Measurements from ENCODE around the gene HNRNPLL. TPM values are rescaled to one million over a fixed set of nuclear protein-coding genes. Genes with fewer than 3 reads are reported as not detected.

The HNRNPLL gene
- total RNA-seq, 2 experiments from 2014 or later = 7.6 to 47.9 TPM

DNA sequence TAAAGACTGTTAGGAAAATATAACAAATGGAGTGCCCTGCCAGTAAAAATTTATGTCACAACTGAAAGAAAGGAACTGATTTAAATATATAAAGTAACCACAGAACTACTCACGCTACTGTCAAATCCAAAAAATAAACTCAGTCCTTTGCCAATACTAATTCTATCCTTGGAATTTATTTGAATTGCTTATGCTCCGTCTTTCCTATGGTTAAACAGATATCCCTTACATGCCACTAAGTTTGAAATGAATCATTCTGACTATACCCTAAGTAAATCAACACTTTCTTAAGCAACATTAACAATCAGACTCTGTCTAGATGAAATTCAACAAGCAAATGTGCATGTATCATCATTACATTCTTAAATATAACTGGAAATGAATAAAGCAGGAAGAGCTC, 9.8 kb downstream of the HNRNPLL start:
- H3K36me3 ChIP-seq (ENCODE audit: insufficient read depth, low read length) = no peaks in the 10 kb centered on the region; the same call in 1 of the 2 replicates
- TF ChIP-seq, protein P1, sequence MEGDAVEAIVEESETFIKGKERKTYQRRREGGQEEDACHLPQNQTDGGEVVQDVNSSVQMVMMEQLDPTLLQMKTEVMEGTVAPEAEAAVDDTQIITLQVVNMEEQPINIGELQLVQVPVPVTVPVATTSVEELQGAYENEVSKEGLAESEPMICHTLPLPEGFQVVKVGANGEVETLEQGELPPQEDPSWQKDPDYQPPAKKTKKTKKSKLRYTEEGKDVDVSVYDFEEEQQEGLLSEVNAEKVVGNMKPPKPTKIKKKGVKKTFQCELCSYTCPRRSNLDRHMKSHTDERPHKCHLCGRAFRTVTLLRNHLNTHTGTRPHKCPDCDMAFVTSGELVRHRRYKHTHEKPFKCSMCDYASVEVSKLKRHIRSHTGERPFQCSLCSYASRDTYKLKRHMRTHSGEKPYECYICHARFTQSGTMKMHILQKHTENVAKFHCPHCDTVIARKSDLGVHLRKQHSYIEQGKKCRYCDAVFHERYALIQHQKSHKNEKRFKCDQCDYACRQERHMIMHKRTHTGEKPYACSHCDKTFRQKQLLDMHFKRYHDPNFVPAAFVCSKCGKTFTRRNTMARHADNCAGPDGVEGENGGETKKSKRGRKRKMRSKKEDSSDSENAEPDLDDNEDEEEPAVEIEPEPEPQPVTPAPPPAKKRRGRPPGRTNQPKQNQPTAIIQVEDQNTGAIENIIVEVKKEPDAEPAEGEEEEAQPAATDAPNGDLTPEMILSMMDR (conservative IDR thresholded peaks at IDR 0.05; ENCODE audit: low read length) = no peak
- TF ChIP-seq EZH2phosphoT487 (IDR thresholded peaks at IDR 0.05; ENCODE audit: borderline replicate concordance, low read depth, low read length) = no peak
- H3K9me3 ChIP-seq (ENCODE audit: low read length) = no peaks in the 10 kb centered on the region
- peaks cover 13% of the 10 kb centered on the region; the same call in 1 of the 2 replicates for H3K79me2 ChIP-seq (ENCODE audit: insufficient read depth, low read depth, low read length)
- no peak overlapping the region for H3K4me3 ChIP-seq (ENCODE audit: low read depth, low read length, poor library complexity, severe bottlenecking)
- peaks cover 22% of the 10 kb centered on the region for H3K4me1 ChIP-seq (ENCODE audit: insufficient read depth, low read length, poor library complexity, severe bottlenecking)
- H3K4me2 ChIP-seq (ENCODE audit: low read length) = no peak overlapping the region
- H3K9me2 ChIP-seq (ENCODE audit: insufficient read depth, low read length) = no peaks in the 10 kb centered on the region
- no TSS peak for BruUV-seq (replicated peaks)
- no peak overlapping the region for H3K27ac ChIP-seq (ENCODE audit: low read depth, low read length, poor library complexity, severe bottlenecking)
- no peak for DNase-seq (ENCODE audit: low spot score)
- H2AFZ ChIP-seq (ENCODE audit: low read length) = no peak overlapping the region
- POLR2A ChIA-PET = interaction anchor here (1.0 to 1.3 kb wide), 2 partner anchors 11 to 259 kb away, joined by 3 to 7 read pairs; no protein-coding TSS in a partner anchor
- CTCF ChIA-PET (ENCODE audit: unreplicated experiment) = no interaction called here
- intact Hi-C loops (cut with micrococcal nuclease; ENCODE audit: unreplicated experiment) = no loop called here
- H4K20me1 ChIP-seq (ENCODE audit: insufficient read depth, low read length) = no peaks in the 10 kb centered on the region

DNA sequence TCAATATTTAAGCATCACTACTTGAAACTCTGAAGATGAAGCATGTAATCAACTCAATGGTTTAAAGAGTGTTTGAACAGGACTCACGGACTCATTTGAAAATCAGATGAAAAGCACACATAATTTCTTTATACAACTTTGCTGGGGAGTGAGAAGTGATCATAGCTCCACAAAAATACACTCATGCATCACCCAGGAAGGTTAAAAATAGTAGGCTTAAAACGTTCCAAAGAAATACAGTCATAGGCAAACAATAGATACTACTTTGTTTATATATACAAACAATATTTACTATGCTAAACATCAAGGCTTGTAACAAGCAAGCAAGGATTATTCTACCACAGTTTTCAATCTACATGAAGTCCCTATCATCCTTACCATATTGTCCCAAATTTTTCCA, 11.6 kb downstream of the HNRNPLL start:
- Histone ChIP-seq H3K4me3 (ENCODE audit: low read depth, low read length, poor library complexity, severe bottlenecking) (no peak overlapping the region), H2AFZ (ENCODE audit: low read length) (no peak overlapping the region), H3K9me2 (ENCODE audit: insufficient read depth, low read length) (no peaks in the 10 kb centered on the region), H3K4me2 (ENCODE audit: low read length) (no peak overlapping the region), H3K27ac (ENCODE audit: low read depth, low read length, poor library complexity, severe bottlenecking) (no peak overlapping the region), H3K79me2 (ENCODE audit: insufficient read depth, low read depth, low read length) (0 out of 2 replicates have a peak, but pooled peaks cover 8% of the 10 kb centered on the region), H3K36me3 (ENCODE audit: insufficient read depth, low read length) (peaks cover 4% of the 10 kb centered on the region; the same call in 1 of the 2 replicates), H4K20me1 (ENCODE audit: insufficient read depth, low read length) (no peaks in the 10 kb centered on the region), H3K4me1 (ENCODE audit: insufficient read depth, low read length, poor library complexity, severe bottlenecking) (peaks cover 23% of the 10 kb centered on the region), H3K9me3 (ENCODE audit: low read length) (no peaks in the 10 kb centered on the region)
- DNase-seq (ENCODE audit: low spot score) = no peak
- no peak for TF ChIP-seq EZH2phosphoT487 (IDR thresholded peaks at IDR 0.05; ENCODE audit: borderline replicate concordance, low read depth, low read length)
- CTCF ChIA-PET (ENCODE audit: unreplicated experiment) = interaction anchor here (0.6 kb wide), 1 partner anchor 1510 kb away, joined by 3 read pairs; no protein-coding TSS in a partner anchor
- POLR2A ChIA-PET = interaction anchor here (0.6 to 1.7 kb wide), 7 partner anchors 10 to 300 kb away, joined by 3 to 5 read pairs (median 3); partner anchors contain the start of gene GALM
- no TSS peak for BruUV-seq (replicated peaks)
- intact Hi-C loops (cut with micrococcal nuclease; ENCODE audit: unreplicated experiment) = no loop called here

DNA sequence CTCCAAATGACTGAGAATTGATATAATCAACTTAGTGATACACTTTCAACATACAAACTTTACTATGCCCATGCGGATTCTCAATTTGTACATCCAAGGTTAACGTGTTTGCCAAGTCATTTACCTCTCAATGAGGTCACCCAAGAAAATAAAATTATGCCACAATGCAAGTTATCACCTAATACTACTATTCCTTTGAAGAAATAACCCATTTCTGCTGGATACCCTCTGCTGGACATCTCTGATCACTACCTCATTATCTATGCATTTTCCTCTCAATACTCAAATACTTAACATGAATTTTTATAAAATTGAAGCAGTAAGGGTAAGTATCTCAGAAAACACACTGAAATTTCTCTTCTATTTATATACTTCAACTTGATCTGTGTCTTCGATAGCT, 12.7 kb downstream of the HNRNPLL start:
- Histone ChIP-seq H3K9me3 (ENCODE audit: low read length) (no peaks in the 10 kb centered on the region), H2AFZ (ENCODE audit: low read length) (no peak overlapping the region), H3K9me2 (ENCODE audit: insufficient read depth, low read length) (no peaks in the 10 kb centered on the region), H3K4me1 (ENCODE audit: insufficient read depth, low read length, poor library complexity, severe bottlenecking) (peaks cover 19% of the 10 kb centered on the region), H3K4me3 (ENCODE audit: low read depth, low read length, poor library complexity, severe bottlenecking) (no peak overlapping the region), H3K36me3 (ENCODE audit: insufficient read depth, low read length) (peaks cover 4% of the 10 kb centered on the region; the same call in 1 of the 2 replicates), H3K79me2 (ENCODE audit: insufficient read depth, low read depth, low read length) (0 out of 2 replicates have a peak, but pooled peaks cover 8% of the 10 kb centered on the region), H3K27ac (ENCODE audit: low read depth, low read length, poor library complexity, severe bottlenecking) (no peak overlapping the region), H3K4me2 (ENCODE audit: low read length) (no peak overlapping the region), H4K20me1 (ENCODE audit: insufficient read depth, low read length) (no peaks in the 10 kb centered on the region)
- no TSS peak for BruUV-seq (replicated peaks)
- TF ChIP-seq, protein P1 (conservative IDR thresholded peaks at IDR 0.05; ENCODE audit: low read length) = peak; percentile 56
- no peak for TF ChIP-seq EZH2phosphoT487 (IDR thresholded peaks at IDR 0.05; ENCODE audit: borderline replicate concordance, low read depth, low read length)
- ChIA-PET CTCF (ENCODE audit: unreplicated experiment) (interaction anchor here (0.7 kb wide), 1 partner anchor 8 kb away, joined by 4 read pairs; no protein-coding TSS in a partner anchor), POLR2A (interaction anchor here (0.6 to 1.7 kb wide), 8 partner anchors 8 to 76 kb away, joined by 3 to 5 read pairs (median 3); partner anchors contain the start of gene GALM)
- no peak for DNase-seq (ENCODE audit: low spot score)
- intact Hi-C loops (cut with micrococcal nuclease; ENCODE audit: unreplicated experiment) = no loop called here
